Lung (tissue), 12 donors: ENCODE measurements around the gene NRGN. TPM values are rescaled to one million over a fixed set of nuclear protein-coding genes. Genes with fewer than 3 reads are reported as not detected.

Source experiments
- ATAC-seq: fragments of 200-7000 bp; cut with Tn5 transposase; one replicate; pipeline ENCODE4 v1.9.1; 2020; ENCODE audit warnings: moderate number of reproducible peaks; ENCODE audit not compliant: insufficient read depth, low FRiP score
- DNase-seq, 3 donors: peaks; one replicate each; pipeline ENCODE4 v3.0.0-alpha.2; 2013 to 2017
- H3K27ac ChIP-seq, 2 donors: one replicate each; pipeline ENCODE4 v1.5.1; 2013; ENCODE audit warnings: mild to moderate bottlenecking in 2 of 2, moderate library complexity in 2 of 2, control low read depth in 1 of 2, inconsistent platforms in 1 of 2, low read depth in 1 of 2, low read length in 1 of 2
- H3K27me3 ChIP-seq, 3 donors: one replicate each; pipeline ENCODE4 v1.5.1; 2013; ENCODE audit warnings: low read length in 2 of 3; ENCODE audit not compliant: control insufficient read depth in 3 of 3, insufficient read depth in 3 of 3
- H3K36me3 ChIP-seq, 4 donors: one replicate each; pipeline ENCODE4 v1.5.1; 2013; ENCODE audit warnings: low read length in 4 of 4, mild to moderate bottlenecking in 1 of 4, moderate library complexity in 1 of 4; ENCODE audit not compliant: control insufficient read depth in 4 of 4, insufficient read depth in 4 of 4
- H3K4me1 ChIP-seq, 5 donors: one replicate each; pipeline ENCODE4 v1.5.1; 2013; ENCODE audit warnings: low read length in 5 of 5, mild to moderate bottlenecking in 2 of 5, moderate library complexity in 1 of 5; ENCODE audit not compliant: control insufficient read depth in 5 of 5, insufficient read depth in 5 of 5
- H3K4me3 ChIP-seq: one replicate; pipeline ENCODE4 v1.5.1; 2013; ENCODE audit warnings: mild to moderate bottlenecking, control low read depth, moderate library complexity
- H3K9ac ChIP-seq, 2 donors: one replicate each; pipeline ENCODE4 v1.5.1; 2013; ENCODE audit warnings: low read length in 2 of 2, control low read depth in 1 of 2; ENCODE audit not compliant: insufficient read depth in 1 of 2
- H3K9me3 ChIP-seq, 4 donors: one replicate each; pipeline ENCODE4 v1.5.1; 2013; ENCODE audit warnings: low read length in 3 of 4, mild to moderate bottlenecking in 1 of 4, moderate library complexity in 1 of 4; ENCODE audit not compliant: control insufficient read depth in 4 of 4, insufficient read depth in 3 of 4
- WGBS, 2 donors: extraction: QIAGEN DNeasy Blood & Tissue Kit; methylation state at CpG; one replicate each; pipeline ENCODE4 v1.1.7; 2013; 5-methylcytosine and 5-hydroxymethylcytosine counted together
- polyA plus RNA-seq, 2 donors: library from polyadenylated mRNA; stranded (reverse); fragments of 200-250 nt; gene quantifications; one replicate each; pipeline ENCODE4 v1.2.1, GENCODE V29; 2013
- total RNA-seq, 2 donors: library from RNA; depleted of rRNA in 1 of 2; stranded (reverse); fragments of >200 nt in 1 of 2; gene quantifications; one replicate each; pipeline ENCODE4 v1.2.1, GENCODE V29; 2014 to 2021
- TF ChIP-seq, protein P1 (sequence below): IDR thresholded peaks from 2 replicates; pipeline ENCODE4 v1.5.1; 2012; ENCODE audit warnings: mild to moderate bottlenecking; ENCODE audit errors: control extremely low read depth, extremely low read depth
- donor health status: control.
- donor health status: control.
- donor health status: Bipolar disorder and iron deficiency.
- donor health status: healthy.
- donor health status: DM: yes; HTN: yes; CAD: no.

Gene NRGN
- total and polyA plus RNA-seq, 4 donors: 27.2 to 250 (median 87.5) TPM

DNA sequence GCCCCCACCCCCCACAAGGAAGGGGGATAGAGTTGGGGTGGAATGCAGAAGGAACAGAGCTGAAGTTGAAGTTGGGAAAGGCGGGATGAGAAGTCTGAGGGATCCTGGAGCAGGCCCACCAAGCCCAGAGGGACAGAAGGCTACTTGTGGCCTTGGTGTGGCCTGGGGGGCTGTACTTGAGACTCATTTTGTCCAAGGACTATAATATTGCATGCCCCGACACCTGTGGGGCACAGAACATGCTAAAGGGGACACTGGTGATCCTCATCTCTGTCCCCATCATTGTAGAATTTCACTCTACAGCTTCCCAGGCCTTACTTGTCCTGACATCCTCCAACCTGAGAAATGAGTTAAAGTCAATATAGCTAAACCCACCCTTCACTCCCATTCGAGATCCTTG is 21.1 kb downstream of the NRGN start:
- Histone ChIP-seq H3K36me3 (peaks cover 0 to 6% (median 2%) of the 10 kb centered on the region in 4 donors), H3K27ac (peak overlapping the region; percentile 82 to 93), H3K9me3 (peaks cover 0 to 2% (median 0%) of the 10 kb centered on the region in 4 donors), H3K4me3 (peak overlapping the region; percentile 55), H3K9ac (peak overlapping the region in 1 of 2 donors; percentile 16), H3K4me1 (peaks cover 0 to 40% (median 14%) of the 10 kb centered on the region in 5 donors), H3K27me3 (peaks cover 0 to 49% (median 48%) of the 10 kb centered on the region in 3 donors)
- no peak for DNase-seq
- 39 to 55% methylated on average over 3 of the region's 3 CpGs for WGBS, 2 donors
- TF ChIP-seq, protein P1, sequence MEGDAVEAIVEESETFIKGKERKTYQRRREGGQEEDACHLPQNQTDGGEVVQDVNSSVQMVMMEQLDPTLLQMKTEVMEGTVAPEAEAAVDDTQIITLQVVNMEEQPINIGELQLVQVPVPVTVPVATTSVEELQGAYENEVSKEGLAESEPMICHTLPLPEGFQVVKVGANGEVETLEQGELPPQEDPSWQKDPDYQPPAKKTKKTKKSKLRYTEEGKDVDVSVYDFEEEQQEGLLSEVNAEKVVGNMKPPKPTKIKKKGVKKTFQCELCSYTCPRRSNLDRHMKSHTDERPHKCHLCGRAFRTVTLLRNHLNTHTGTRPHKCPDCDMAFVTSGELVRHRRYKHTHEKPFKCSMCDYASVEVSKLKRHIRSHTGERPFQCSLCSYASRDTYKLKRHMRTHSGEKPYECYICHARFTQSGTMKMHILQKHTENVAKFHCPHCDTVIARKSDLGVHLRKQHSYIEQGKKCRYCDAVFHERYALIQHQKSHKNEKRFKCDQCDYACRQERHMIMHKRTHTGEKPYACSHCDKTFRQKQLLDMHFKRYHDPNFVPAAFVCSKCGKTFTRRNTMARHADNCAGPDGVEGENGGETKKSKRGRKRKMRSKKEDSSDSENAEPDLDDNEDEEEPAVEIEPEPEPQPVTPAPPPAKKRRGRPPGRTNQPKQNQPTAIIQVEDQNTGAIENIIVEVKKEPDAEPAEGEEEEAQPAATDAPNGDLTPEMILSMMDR: no peak
- ATAC-seq: no peak

DNA sequence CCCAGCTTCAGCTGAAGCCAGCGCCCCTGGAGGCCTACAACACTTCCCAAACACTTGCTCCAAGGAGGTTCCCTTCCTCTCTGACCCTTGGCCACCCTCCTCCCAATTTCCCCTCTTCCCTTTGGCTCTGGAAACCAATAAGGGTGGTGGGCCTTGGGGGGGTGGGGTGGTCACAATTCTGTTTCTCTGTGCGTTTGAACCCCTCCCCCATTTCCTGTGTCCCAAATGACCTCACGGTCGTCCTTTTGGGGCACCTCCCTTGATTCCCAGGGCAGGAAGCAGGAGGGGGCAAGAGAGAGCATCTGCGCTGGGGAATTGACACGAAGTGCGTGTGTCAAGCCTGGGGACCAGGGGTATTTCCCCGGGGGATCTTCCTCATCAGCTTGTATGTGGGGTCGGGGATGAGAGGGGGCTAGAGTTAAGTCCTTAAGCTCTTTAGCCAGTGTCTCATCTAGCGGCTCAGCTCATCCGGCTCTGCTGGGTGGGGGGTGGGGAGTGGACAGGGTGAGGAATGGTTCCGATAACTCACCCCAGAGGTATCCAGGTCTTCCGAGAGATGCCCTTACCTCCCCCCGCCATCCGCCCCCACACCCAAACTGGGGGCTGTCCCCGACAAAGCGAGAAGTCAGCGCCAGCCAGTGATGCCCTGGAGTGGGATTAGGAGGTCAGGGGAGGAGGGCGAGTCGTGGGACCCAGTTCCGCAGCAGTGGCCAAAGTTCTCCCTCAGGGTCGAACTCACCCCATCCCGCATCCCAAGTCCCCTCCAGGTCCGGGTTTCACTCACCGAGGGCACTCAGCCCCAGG is 21.8 kb downstream of the NRGN start:
- peak overlapping the region; percentile 55 for H3K4me3 ChIP-seq
- H3K27me3 ChIP-seq: peaks cover 0 to 42% (median 42%) of the 10 kb centered on the region in 3 donors
- 7 to 8% methylated on average over 25 of the region's 25 CpGs for WGBS, 2 donors
- H3K9ac ChIP-seq: peak overlapping the region in 1 of 2 donors; percentile 16
- H3K27ac ChIP-seq: peak overlapping the region; percentile 82 to 93
- TF ChIP-seq, protein P1: no peak
- peaks cover 0 to 40% (median 13%) of the 10 kb centered on the region in 5 donors for H3K4me1 ChIP-seq
- ATAC-seq (no peak), DNase-seq (peak in 2 of 3 donors; percentile 18 to 68)
- H3K9me3 ChIP-seq: peaks cover 0 to 2% (median 0%) of the 10 kb centered on the region in 4 donors
- peaks cover 0 to 6% (median 2%) of the 10 kb centered on the region in 4 donors for H3K36me3 ChIP-seq

DNA sequence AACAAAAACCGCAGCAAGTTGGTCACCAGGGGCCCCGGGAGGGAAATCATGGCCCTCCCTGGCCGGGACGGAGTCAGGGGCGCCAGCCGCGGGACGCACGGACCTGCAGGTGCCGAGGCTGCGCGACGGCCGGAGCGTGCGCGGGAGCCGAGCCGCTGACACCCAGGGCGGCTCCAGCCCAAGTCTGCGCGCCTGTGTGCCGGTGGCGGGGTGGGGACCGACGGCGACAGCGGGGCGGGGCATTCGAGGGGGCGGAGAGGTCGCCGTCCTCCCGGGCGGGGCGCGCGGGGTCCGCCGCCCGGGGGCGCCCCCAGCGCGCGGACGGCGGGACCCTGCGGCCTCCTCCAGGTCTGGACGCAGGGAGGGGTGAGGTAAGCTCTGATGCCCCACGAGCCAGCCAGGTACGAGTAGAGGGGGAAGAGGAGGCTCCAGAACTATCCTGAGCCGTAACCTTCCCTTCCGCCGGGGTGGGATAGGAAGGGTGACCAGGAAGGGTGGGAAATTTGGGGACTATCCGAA is 22.4 kb downstream of the NRGN start, which contains the start of gene ESAM:
Gene ESAM (minus strand): TSS at position 186 of the 519 bp plus-strand sequence. CDS start 136 bp downstream, at position 50.
- H3K4me1 ChIP-seq: peaks cover 0 to 40% (median 10%) of the 10 kb centered on the region in 5 donors
- peak in 2 of 3 donors; percentile 22 to 46 for DNase-seq

More for the DNA sequence above, 22.4 kb downstream of the NRGN start, which contains the start of gene ESAM:
- Histone ChIP-seq H3K9ac (peak within 1 kb of the TSS; percentile 16 to 20), H3K27me3 (peaks cover 0 to 36% (median 35%) of the 10 kb centered on the region in 3 donors), H3K36me3 (peaks cover 0 to 9% (median 2%) of the 10 kb centered on the region in 4 donors), H3K4me3 (peak within 1 kb of the TSS; percentile 56), H3K27ac (peak within 1 kb of the TSS; percentile 82 to 93), H3K9me3 (peaks cover 0 to 2% (median 0%) of the 10 kb centered on the region in 4 donors)
- TF ChIP-seq, protein P1: no peak
- 0 to 1% methylated on average over 45 to 55 of the region's 55 CpGs for WGBS, 2 donors
- peak; percentile 50 for ATAC-seq
